Mesendoderm (in vitro differentiated cells): ENCODE data around the gene RC3H2.
"Not testable (repeated sequence)": the region's sequence is repeated elsewhere in the genome, so short reads cannot be mapped to it uniquely, and the experiment has no call there.

Experiments
- DNase-seq: peaks from one replicate; pipeline ENCODE4 v3.0.0; 2013
- H2AK5ac ChIP-seq: 2 replicates; pipeline ENCODE4 v1.6.1; 2013; ENCODE audit warnings: low read length, inconsistent platforms
- H2BK120ac ChIP-seq: 2 replicates; pipeline ENCODE4 v1.6.1; 2013; ENCODE audit warnings: low read depth, mild to moderate bottlenecking, low read length, moderate library complexity, mixed read lengths
- H2BK15ac ChIP-seq: replicated peaks from 2 replicates; pipeline ENCODE4 v1.6.1; 2013; ENCODE audit warnings: low read depth, mild to moderate bottlenecking, moderate library complexity
- H2BK5ac ChIP-seq: 2 replicates; pipeline ENCODE4 v1.6.1; 2013; ENCODE audit warnings: low read length, inconsistent platforms
- H3K18ac ChIP-seq: 2 replicates; pipeline ENCODE4 v1.6.1; 2013; ENCODE audit warnings: mild to moderate bottlenecking, low read length, mixed read lengths
- H3K23ac ChIP-seq: one replicate; pipeline ENCODE4 v1.6.1; 2013; ENCODE audit warnings: low read length
- H3K27ac ChIP-seq: 2 replicates; pipeline ENCODE4 v1.5.1; 2013; ENCODE audit warnings: low read depth, mild to moderate bottlenecking, inconsistent platforms, low read length, moderate library complexity
- H3K27me3 ChIP-seq: 2 replicates; pipeline ENCODE4 v1.6.1; 2013; ENCODE audit warnings: low read length, control low read depth, mild to moderate bottlenecking, inconsistent platforms; ENCODE audit not compliant: insufficient read depth, poor library complexity
- H3K36me3 ChIP-seq: 2 replicates; pipeline ENCODE4 v1.6.1; 2013; ENCODE audit warnings: low read length, inconsistent platforms; ENCODE audit not compliant: control insufficient read depth, insufficient read depth
- H3K4ac ChIP-seq: one replicate; pipeline ENCODE4 v1.6.1; 2013; ENCODE audit warnings: low read depth, mild to moderate bottlenecking, low read length, moderate library complexity
- H3K4me1 ChIP-seq: 2 replicates; pipeline ENCODE4 v1.6.1; 2013; ENCODE audit warnings: low read depth, low read length, inconsistent platforms; ENCODE audit not compliant: control insufficient read depth
- H3K4me2 ChIP-seq: 2 replicates; pipeline ENCODE4 v1.6.1; 2013; ENCODE audit warnings: low read length
- H3K4me3 ChIP-seq: 2 replicates; pipeline ENCODE4 v1.5.1; 2013; ENCODE audit warnings: mild to moderate bottlenecking, low read length
- H3K56ac ChIP-seq: one replicate; pipeline ENCODE4 v1.6.1; 2013; ENCODE audit warnings: low read length
- H3K79me1 ChIP-seq: 2 replicates; pipeline ENCODE4 v1.6.1; 2013; ENCODE audit warnings: low read length, inconsistent platforms
- H3K79me2 ChIP-seq: 2 replicates; pipeline ENCODE4 v1.6.1; 2013; ENCODE audit warnings: mild to moderate bottlenecking, low read length; ENCODE audit not compliant: control insufficient read depth, insufficient read depth
- H3K9ac ChIP-seq: 2 replicates; pipeline ENCODE4 v1.6.1; 2013; ENCODE audit warnings: low read length, inconsistent platforms
- H4K5ac ChIP-seq: one replicate; pipeline ENCODE4 v1.6.1; 2013; ENCODE audit warnings: low read length
- H4K8ac ChIP-seq: one replicate; pipeline ENCODE4 v1.6.1; 2013; ENCODE audit warnings: low read depth, mild to moderate bottlenecking, control low read depth, low read length, moderate library complexity
- WGBS: extraction: QIAGEN DNeasy Blood & Tissue Kit; methylation state at CpG from one replicate; pipeline ENCODE4 v1.1.7; 2013; ENCODE audit warnings: low lambda C conversion rate, missing lambda C conversion rate; ENCODE audit not compliant: insufficient coverage; ENCODE audit errors: extremely low coverage; 5-methylcytosine and 5-hydroxymethylcytosine counted together

Gene RC3H2

GRCh38 chr9:122865300-122865699 lies 39.9 kb downstream of the RC3H2 start:
- Histone ChIP-seq H3K79me2 (no peaks in the 10 kb centered on the region), H3K18ac (no peak overlapping the region), H3K23ac (no peak overlapping the region), H4K8ac (no peak overlapping the region), H2BK5ac (no peak overlapping the region), H3K4me1 (no peaks in the 10 kb centered on the region), H3K79me1 (no peaks in the 10 kb centered on the region), H4K5ac (no peak overlapping the region), H3K56ac (no peak overlapping the region), H3K27ac (no peak overlapping the region), H3K36me3 (peaks cover 2% of the 10 kb centered on the region), H3K4me3 (no peak overlapping the region), H2BK120ac (no peak overlapping the region), H3K4me2 (no peak overlapping the region), H2AK5ac (no peak overlapping the region), H3K27me3 (no peaks in the 10 kb centered on the region), H3K9ac (no peak overlapping the region), H2BK15ac (no peak overlapping the region), H3K4ac (no peak overlapping the region)
- no CpG with 5 or more reads among the region's 7 CpGs for WGBS
- DNase-seq: no peak

GRCh38 chr9:122863407-122863806 lies 41.8 kb downstream of the RC3H2 start:
- no peak overlapping the region for H3K4me2 ChIP-seq
- H2AK5ac ChIP-seq: no peak overlapping the region
- no peak overlapping the region for H2BK15ac ChIP-seq
- H3K79me1 ChIP-seq: no peaks in the 10 kb centered on the region
- H3K56ac ChIP-seq: no peak overlapping the region
- H3K4ac ChIP-seq: no peak overlapping the region
- no peak overlapping the region for H4K8ac ChIP-seq
- no peaks in the 10 kb centered on the region for H3K79me2 ChIP-seq
- H3K36me3 ChIP-seq: peaks cover 6% of the 10 kb centered on the region
- DNase-seq: no peak
- H2BK120ac ChIP-seq: no peak overlapping the region
- H3K9ac ChIP-seq: no peak overlapping the region
- WGBS: no CpG with 5 or more reads among the region's 3 CpGs
- H4K5ac ChIP-seq: no peak overlapping the region
- H3K4me1 ChIP-seq: no peaks in the 10 kb centered on the region
- H3K23ac ChIP-seq: no peak overlapping the region
- no peak overlapping the region for H3K27ac ChIP-seq
- H3K18ac ChIP-seq: no peak overlapping the region
- H2BK5ac ChIP-seq: no peak overlapping the region
- no peaks in the 10 kb centered on the region for H3K27me3 ChIP-seq
- H3K4me3 ChIP-seq: no peak overlapping the region

GRCh38 chr9:122860319-122861142 lies 44.6 kb downstream of the RC3H2 start:
- Histone ChIP-seq H3K18ac (no peak overlapping the region), H3K9ac (no peak overlapping the region), H4K5ac (no peak overlapping the region), H2BK5ac (no peak overlapping the region), H3K36me3 (peaks cover 11% of the 10 kb centered on the region), H3K4me2 (no peak overlapping the region), H3K27ac (no peak overlapping the region), H2BK120ac (no peak overlapping the region), H2AK5ac (no peak overlapping the region), H4K8ac (no peak overlapping the region), H3K27me3 (no peaks in the 10 kb centered on the region), H2BK15ac (no peak overlapping the region), H3K23ac (no peak overlapping the region), H3K4ac (no peak overlapping the region), H3K4me3 (no peak overlapping the region), H3K56ac (no peak overlapping the region), H3K79me1 (no peaks in the 10 kb centered on the region), H3K79me2 (no peaks in the 10 kb centered on the region), H3K4me1 (no peaks in the 10 kb centered on the region)
- DNase-seq: no peak
- no CpG with 5 or more reads among the region's 8 CpGs for WGBS

- Histone ChIP-seq H2BK120ac (no peak overlapping the region), H3K18ac (no peak overlapping the region), H3K4me3 (no peak overlapping the region), H2AK5ac (no peak overlapping the region), H2BK5ac (no peak overlapping the region), H2BK15ac (no peak overlapping the region), H4K8ac (no peak overlapping the region), H3K9ac (no peak overlapping the region), H3K23ac (no peak overlapping the region), H3K79me2 (no peaks in the 10 kb centered on the region), H3K4ac (no peak overlapping the region), H3K4me1 (no peaks in the 10 kb centered on the region), H3K4me2 (no peak overlapping the region), H3K27ac (no peak overlapping the region), H3K27me3 (no peaks in the 10 kb centered on the region), H3K36me3 (peaks cover 12% of the 10 kb centered on the region), H3K56ac (no peak overlapping the region), H4K5ac (no peak overlapping the region), H3K79me1 (no peaks in the 10 kb centered on the region)
- DNase-seq: no peak
- WGBS: no CpG with 5 or more reads among the region's 3 CpGs
Measured at GRCh38 chr9:122857815-122858214, 47.3 kb downstream of the RC3H2 start.

GRCh38 chr9:122852085-122852786 lies 52.9 kb downstream of the RC3H2 start:
- not testable (repeated sequence) for H3K23ac ChIP-seq, H3K56ac ChIP-seq, H3K18ac ChIP-seq, H2AK5ac ChIP-seq, H3K4ac ChIP-seq, H2BK120ac ChIP-seq, H3K27ac ChIP-seq, H4K5ac ChIP-seq, H3K4me3 ChIP-seq, H3K79me1 ChIP-seq, DNase-seq, H2BK5ac ChIP-seq, H3K79me2 ChIP-seq, H3K36me3 ChIP-seq, H3K4me1 ChIP-seq, H4K8ac ChIP-seq, H3K9ac ChIP-seq, H3K27me3 ChIP-seq, H3K4me2 ChIP-seq, H2BK15ac ChIP-seq
- WGBS: no CpG with 5 or more reads among the region's 59 CpGs
